Upper lobe of right lung (tissue), 1 donor: ENCODE results near the gene NLGN1. TPM values are rescaled to one million over a fixed set of nuclear protein-coding genes. Genes with fewer than 3 reads are reported as not detected.
A peak's percentile ranks its signal among the peaks of the same experiment; 100 is the strongest.
"Not testable (repeated sequence)": the region's sequence is repeated elsewhere in the genome, so short reads cannot be mapped to it uniquely, and the experiment has no call there.

Experiments used
- ATAC-seq: fragments of 200-7000 bp; cut with Tn5 transposase; one replicate; pipeline ENCODE4 v1.9.1; 2020; ENCODE audit warnings: mild to moderate bottlenecking, moderate library complexity
- DNase-seq: peaks from one replicate; pipeline ENCODE4 v3.0.0-alpha.2; 2020
- H3K27ac ChIP-seq: fragments of 200-600 bp; one replicate; pipeline ENCODE4 v1.8.0; 2022
- H3K27me3 ChIP-seq: fragments of 200-600 bp; one replicate; pipeline ENCODE4 v1.8.0; 2022; ENCODE audit warnings: mild to moderate bottlenecking
- H3K36me3 ChIP-seq: fragments of 200-600 bp; one replicate; pipeline ENCODE4 v1.8.0; 2022
- H3K4me1 ChIP-seq: fragments of 200-600 bp; one replicate; pipeline ENCODE4 v1.8.0; 2022
- H3K4me3 ChIP-seq: fragments of 200-600 bp; one replicate; pipeline ENCODE4 v1.8.0; 2022; ENCODE audit warnings: mild to moderate bottlenecking
- H3K9me3 ChIP-seq: fragments of 200-600 bp; one replicate; pipeline ENCODE4 v1.8.0; 2022
- CTCF ChIP-seq: fragments of 200-600 bp; IDR thresholded peaks from one replicate; pipeline ENCODE4 v1.8.0; 2022; ENCODE audit warnings: antibody characterized with exemption
- intact Hi-C: fragments of 100-400 bp; cut with DNase I; formaldehyde crosslinking; loops from one replicate; pipeline ENCODE4 v1.11.0; 2022
- total RNA-seq: library from RNA; stranded (reverse); fragmentation: NEBNext Ultra II Directional; extraction: Animal tissue kit (Norgen Biotek cat#: 25700); gene quantifications from one replicate; pipeline ENCODE4 v1.2.1, GENCODE V29; 2021
- donor health status: DM: no; HTN: yes; CAD: no; lungs with severe emphysema.

The NLGN1 gene
- total RNA-seq, 1 donor from 2014 or later, result 3.3 TPM

GRCh38 chr3:173440514-173440913 is 43.0 kb downstream of the NLGN1 start:
- no peak for DNase-seq
- intact Hi-C loops, result no loop called here
- Histone ChIP-seq H3K36me3 (no peaks in the 10 kb centered on the region), H3K4me3 (no peak overlapping the region), H3K9me3 (no peaks in the 10 kb centered on the region), H3K27ac (no peak overlapping the region), H3K4me1 (no peaks in the 10 kb centered on the region), H3K27me3 (no peaks in the 10 kb centered on the region)
- ATAC-seq, result no peak
- no peak for TF ChIP-seq CTCF

- intact Hi-C loops, H3K36me3 ChIP-seq, H3K9me3 ChIP-seq, H3K4me1 ChIP-seq, ATAC-seq, H3K4me3 ChIP-seq, H3K27me3 ChIP-seq, H3K27ac ChIP-seq: not testable (repeated sequence)
- peak; percentile 51 for DNase-seq
Measured at GRCh38 chr3:173451561-173451960, 54.0 kb downstream of the NLGN1 start.

DNA sequence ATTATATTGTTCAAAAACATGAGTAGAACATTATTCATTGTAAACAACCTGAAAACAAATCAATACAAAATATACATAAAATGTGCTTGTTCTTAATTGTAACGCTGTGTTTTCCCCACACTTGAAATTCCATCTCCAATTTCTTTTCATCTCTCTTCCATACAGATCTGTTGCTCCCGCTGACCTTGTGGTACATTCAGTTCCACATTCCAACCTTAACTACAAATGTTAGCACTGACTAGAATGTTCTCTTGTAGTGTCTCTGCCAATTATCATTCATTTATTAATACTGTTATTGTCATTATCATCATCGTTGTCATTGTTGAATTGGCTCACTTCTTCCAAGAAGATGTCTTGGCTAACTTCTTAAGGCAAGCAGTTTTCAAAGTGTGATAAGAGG is 65.7 kb downstream of the NLGN1 start:
- H3K27me3 ChIP-seq, result no peaks in the 10 kb centered on the region
- no peaks in the 10 kb centered on the region for H3K9me3 ChIP-seq
- no peaks in the 10 kb centered on the region for H3K36me3 ChIP-seq
- intact Hi-C loops, result no loop called here
- H3K4me1 ChIP-seq, result no peaks in the 10 kb centered on the region
- no peak overlapping the region for H3K27ac ChIP-seq
- H3K4me3 ChIP-seq, result no peak overlapping the region
- ATAC-seq (no peak), DNase-seq (no peak)
- no peak for TF ChIP-seq CTCF

DNA sequence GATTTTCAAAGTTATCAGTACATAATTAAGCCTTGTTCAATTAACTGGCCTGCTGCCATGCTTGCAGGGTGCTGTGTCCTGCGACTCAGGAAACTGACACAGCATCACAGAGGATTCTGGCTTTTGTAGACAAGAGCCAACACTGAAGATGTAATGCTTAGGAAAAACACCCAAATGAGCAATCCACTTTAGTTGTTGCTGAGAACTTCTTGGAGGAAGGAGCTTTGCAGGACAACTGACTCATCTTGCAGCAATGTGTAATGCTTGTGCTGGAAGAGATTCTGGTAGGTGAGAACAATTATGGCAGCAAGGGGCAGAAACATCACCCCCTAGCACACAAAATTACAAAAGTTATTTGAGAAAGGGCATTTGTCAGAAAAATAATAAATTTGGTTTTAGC is 67.6 kb downstream of the NLGN1 start:
- H3K9me3 ChIP-seq, result no peaks in the 10 kb centered on the region
- no peak overlapping the region for H3K27ac ChIP-seq
- ATAC-seq (no peak), DNase-seq (no peak)
- no peaks in the 10 kb centered on the region for H3K36me3 ChIP-seq
- intact Hi-C loops, result no loop called here
- no peak for TF ChIP-seq CTCF
- no peak overlapping the region for H3K4me3 ChIP-seq
- no peaks in the 10 kb centered on the region for H3K4me1 ChIP-seq
- no peaks in the 10 kb centered on the region for H3K27me3 ChIP-seq

DNA sequence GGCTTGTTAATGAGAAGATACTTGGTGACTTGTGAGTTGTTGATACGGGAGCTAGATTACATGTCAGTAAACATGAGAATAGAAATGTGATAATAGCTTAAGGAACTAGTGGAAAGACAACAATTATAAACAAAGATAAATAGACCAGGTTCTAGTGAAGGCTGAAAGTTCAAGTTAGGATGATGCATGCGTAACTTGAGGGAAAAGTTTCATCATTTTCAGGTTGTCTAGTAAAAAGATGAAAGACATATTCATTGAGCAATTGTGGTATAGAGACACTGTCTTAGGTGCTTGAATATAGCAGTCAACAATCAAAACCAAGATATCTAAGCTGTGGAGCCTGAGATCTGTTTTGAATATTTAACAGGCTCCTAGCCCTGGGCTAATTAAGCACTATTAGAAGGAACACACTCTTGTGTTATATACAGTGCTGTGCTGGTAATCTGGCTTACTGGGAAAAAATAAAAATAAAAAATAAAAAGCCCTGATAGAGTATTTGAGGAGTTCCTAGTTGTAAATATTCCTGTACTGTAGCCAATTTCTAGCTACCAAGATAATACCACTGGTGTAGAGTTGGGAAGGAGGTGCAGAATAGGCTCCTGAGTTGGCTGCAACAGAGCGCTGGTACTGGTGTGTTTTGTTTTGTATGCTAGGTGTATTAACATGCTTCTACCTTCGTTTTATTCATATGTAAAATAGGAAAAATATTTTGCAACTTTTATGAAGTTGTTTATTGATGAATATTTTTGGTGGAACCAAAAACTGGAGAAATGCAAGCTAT is 68.5 kb downstream of the NLGN1 start:
- ATAC-seq (no peak), DNase-seq (no peak)

DNA sequence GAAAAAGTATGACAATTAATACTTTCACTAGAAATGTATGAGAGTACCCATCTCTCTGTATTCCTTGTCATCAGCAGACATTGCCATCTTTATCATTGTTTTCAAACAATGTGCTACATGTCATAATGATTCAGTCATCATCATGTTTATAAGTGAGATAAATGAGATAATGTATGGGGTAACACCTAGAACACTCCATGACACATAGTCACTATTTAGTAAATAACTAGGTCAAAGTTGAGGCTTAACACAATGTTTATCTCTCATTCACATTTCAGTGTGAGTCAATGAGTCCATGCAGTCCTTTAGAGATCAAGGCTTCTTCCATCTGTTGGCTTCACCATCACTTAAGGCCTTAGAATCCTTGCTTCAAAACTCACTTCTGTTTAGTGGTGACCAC is 70.0 kb downstream of the NLGN1 start:
- no peak for DNase-seq
- ATAC-seq, result no peak
- no peak for TF ChIP-seq CTCF
- no peaks in the 10 kb centered on the region for H3K27me3 ChIP-seq
- no peak overlapping the region for H3K4me3 ChIP-seq
- no peak overlapping the region for H3K27ac ChIP-seq
- H3K9me3 ChIP-seq, result no peaks in the 10 kb centered on the region
- no peaks in the 10 kb centered on the region for H3K36me3 ChIP-seq
- intact Hi-C loops, result no loop called here
- H3K4me1 ChIP-seq, result no peaks in the 10 kb centered on the region

More for the DNA sequence above, 68.5 kb downstream of the NLGN1 start:
- no peak overlapping the region for H3K27ac ChIP-seq
- H3K27me3 ChIP-seq, result no peaks in the 10 kb centered on the region
- H3K4me3 ChIP-seq, result no peak overlapping the region
- H3K4me1 ChIP-seq, result no peaks in the 10 kb centered on the region
- H3K9me3 ChIP-seq, result no peaks in the 10 kb centered on the region
- no peak for TF ChIP-seq CTCF
- intact Hi-C loops, result no loop called here
- H3K36me3 ChIP-seq, result no peaks in the 10 kb centered on the region
